RWPE1 (cell line): ENCODE data around the gene NUDT1.

Source experiments
- CTCF ChIA-PET: fragments of 350-600 bp; sonication (Branson Sonifier 250); formaldehyde crosslinking; extraction: SDS; loops from one replicate; lab custom pipeline; 2021; lab: Yijun Ruan, JAX
- POLR2A ChIA-PET: fragments of 400-600 bp; formaldehyde crosslinking; extraction: SDS; loops from one replicate; lab custom pipeline; 2020; ENCODE audit warnings: antibody characterized with exemption; ENCODE audit not compliant: low non-redundant PET; lab: Yijun Ruan, JAX
- DNase-seq: peaks from one replicate; pipeline ENCODE4 v3.0.0; 2012; ENCODE audit warnings: low spot score
- H3K27ac ChIP-seq: fragments of 450-650 bp; 2 replicates; pipeline ENCODE4 v1.5.1; 2017
- CTCF ChIP-seq: fragments of 450-650 bp; conservative IDR thresholded peaks from 2 replicates; pipeline ENCODE4 v1.5.1; 2017; ENCODE audit warnings: low read depth, mild to moderate bottlenecking

Gene NUDT1

GRCh38 chr7:2230882-2231281 lies 11.1 kb upstream of the NUDT1 start:
- peak overlapping the region; percentile 10; the same call in 1 of the 2 replicates for H3K27ac ChIP-seq
- DNase-seq, result no peak
- ChIA-PET POLR2A (no interaction called here), CTCF (interaction anchor here (0.6 kb wide), 1 partner anchor 1094 kb away, joined by 7 read pairs; no protein-coding TSS in a partner anchor)
- no peak for TF ChIP-seq CTCF

- DNase-seq, result no peak
- TF ChIP-seq CTCF, result no peak
- POLR2A ChIA-PET, result interaction anchor here (1.0 kb wide), 1 partner anchor 78 kb away, joined by 4 read pairs; no protein-coding TSS in a partner anchor
- peak overlapping the region; percentile 75 for H3K27ac ChIP-seq
- CTCF ChIA-PET, result interaction anchor here (0.6 to 1.0 kb wide), 2 partner anchors 38 to 124 kb away, joined by 3 to 4 read pairs; no protein-coding TSS in a partner anchor
These were observed 9.8 kb upstream of the NUDT1 start for GRCh38 chr7:2231992-2232765.

GRCh38 chr7:2232766-2233520 lies 9.1 kb upstream of the NUDT1 start, which contains the start of gene MAD1L1:
Gene MAD1L1, minus strand, starts transcription at chr7:2232945. Its CDS starts 2,812 bp downstream, at chr7:2230133.
- ChIA-PET POLR2A (interaction anchor here (1.0 kb wide), 1 partner anchor 77 kb away, joined by 4 read pairs; no protein-coding TSS in a partner anchor), CTCF (interaction anchor here (1.0 kb wide), 1 partner anchor 123 kb away, joined by 3 read pairs; no protein-coding TSS in a partner anchor)
- TF ChIP-seq CTCF, result no peak
- DNase-seq, result peak; percentile 91
- peak within 1 kb of the TSS; percentile 75 for H3K27ac ChIP-seq

GRCh38 chr7:2233926-2234325 lies 8.1 kb upstream of the NUDT1 start:
- TF ChIP-seq CTCF, result no peak
- ChIA-PET POLR2A (interaction anchor here (0.6 kb wide), 1 partner anchor 120 kb away, joined by 3 read pairs; no protein-coding TSS in a partner anchor), CTCF (no interaction called here)
- no peak for DNase-seq
- H3K27ac ChIP-seq, result peak overlapping the region; percentile 75

- DNase-seq, result no peak
- no peak for TF ChIP-seq CTCF
- ChIA-PET POLR2A (no interaction called here), CTCF (no interaction called here)
- H3K27ac ChIP-seq, result peak overlapping the region; percentile 68
These were observed 4.9 kb upstream of the NUDT1 start for GRCh38 chr7:2237109-2237602.

GRCh38 chr7:2239242-2239641 lies 2.8 kb upstream of the NUDT1 start:
- POLR2A ChIA-PET, result no interaction called here
- DNase-seq, result no peak
- H3K27ac ChIP-seq, result no peak overlapping the region
- CTCF ChIA-PET, result no interaction called here
- no peak for TF ChIP-seq CTCF
